H1 (cell line): ENCODE data around the gene MYO1A. TPM values are rescaled to one million over a fixed set of nuclear protein-coding genes. Genes with fewer than 3 reads are reported as not detected.

Experiments
- BACH1 ChIP-seq: IDR thresholded peaks from 2 replicates; pipeline ENCODE4 v1.6.1; 2012; ENCODE audit warnings: low read length, improper control_type of control experiment
- CEBPB ChIP-seq: IDR thresholded peaks from 2 replicates; pipeline ENCODE4 v1.6.1; 2012; ENCODE audit warnings: low read depth, low read length
- CHD1 ChIP-seq: IDR thresholded peaks from 2 replicates; pipeline ENCODE4 v1.6.1; 2012; ENCODE audit warnings: low read depth, low read length, improper control_type of control experiment
- CHD2 ChIP-seq: IDR thresholded peaks from 2 replicates; pipeline ENCODE4 v1.6.1; 2012; ENCODE audit warnings: low read length, improper control_type of control experiment
- EGR1 ChIP-seq: IDR thresholded peaks from 2 replicates; pipeline ENCODE4 v1.6.1; 2011; ENCODE audit warnings: low read depth, low read length, borderline replicate concordance
- EP300 ChIP-seq, 2 experiments: IDR thresholded peaks; 1 replicate in 1 of 2; 2 replicates in 1 of 2; pipeline ENCODE4 v1.6.1; 2011 to 2012; ENCODE audit warnings: low read depth in 2 of 2, low read length in 2 of 2, mild to moderate bottlenecking in 2 of 2, borderline replicate concordance in 1 of 2, inconsistent platforms in 1 of 2, moderate library complexity in 1 of 2
- FOSL1 ChIP-seq: IDR thresholded peaks from 2 replicates; pipeline ENCODE4 v1.6.1; 2011; ENCODE audit warnings: mild to moderate bottlenecking, low read depth, low read length, moderate library complexity; ENCODE audit not compliant: insufficient read depth
- GTF2F1 ChIP-seq: IDR thresholded peaks from 2 replicates; pipeline ENCODE4 v1.6.1; 2012; ENCODE audit warnings: low read depth, low read length, improper control_type of control experiment, borderline replicate concordance
- HDAC2 ChIP-seq, 2 experiments: fragments of 300-600 bp in 1 of 2; sonication (generic) in 1 of 2; IDR thresholded peaks; 2 replicates each; pipeline ENCODE4 v1.6.1; 2011 to 2012; ENCODE audit warnings: low read depth in 2 of 2, low read length in 2 of 2, mild to moderate bottlenecking in 2 of 2, moderate library complexity in 2 of 2, borderline replicate concordance in 1 of 2, inconsistent platforms in 1 of 2
- JUN ChIP-seq: IDR thresholded peaks from 2 replicates; pipeline ENCODE4 v1.6.1; 2011; ENCODE audit warnings: low read depth, mild to moderate bottlenecking, improper control_type of control experiment, low read length
- KDM1A ChIP-seq: fragments of 200-600, 300-600 bp; sonication (generic); IDR thresholded peaks from 2 replicates; pipeline ENCODE4 v1.7.1; 2016; ENCODE audit warnings: mild to moderate bottlenecking, low read length, borderline replicate concordance
- KDM5A ChIP-seq: fragments of 200-600 bp; IDR thresholded peaks from 2 replicates; pipeline ENCODE4 v1.7.1; 2012; ENCODE audit warnings: mild to moderate bottlenecking, low read length, inconsistent platforms, mixed read lengths
- MAFK ChIP-seq: IDR thresholded peaks from 2 replicates; pipeline ENCODE4 v1.6.1; 2012; ENCODE audit warnings: low read depth, mild to moderate bottlenecking, improper control_type of control experiment, low read length
- NANOG ChIP-seq: IDR thresholded peaks from 2 replicates; pipeline ENCODE4 v1.6.1; 2011; ENCODE audit warnings: low read length, low read depth, mild to moderate bottlenecking, inconsistent platforms; ENCODE audit not compliant: insufficient read depth, poor library complexity, severe bottlenecking
- PHF8 ChIP-seq: fragments of 200-600 bp; sonication (generic); conservative IDR thresholded peaks from 2 replicates; pipeline ENCODE4 v1.7.1; 2012; ENCODE audit warnings: low read depth, mild to moderate bottlenecking, inconsistent platforms, low read length, moderate library complexity
- RAD21 ChIP-seq, 2 experiments: IDR thresholded peaks in 1 of 2; conservative IDR thresholded peaks in 1 of 2; 2 replicates each; pipeline ENCODE4 v1.6.1; 2011; ENCODE audit warnings: low read depth in 2 of 2, low read length in 2 of 2, improper control_type of control experiment in 1 of 2, inconsistent platforms in 1 of 2, mild to moderate bottlenecking in 1 of 2, moderate library complexity in 1 of 2
- SIX5 ChIP-seq: IDR thresholded peaks from 2 replicates; pipeline ENCODE4 v1.6.1; 2011; ENCODE audit warnings: mild to moderate bottlenecking, low read depth, low read length
- SP4 ChIP-seq: IDR thresholded peaks from 2 replicates; pipeline ENCODE4 v1.6.1; 2012; ENCODE audit warnings: low read length, inconsistent platforms
- SRF ChIP-seq: IDR thresholded peaks from 2 replicates; pipeline ENCODE4 v1.6.1; 2011; ENCODE audit warnings: mild to moderate bottlenecking, low read depth, low read length, moderate library complexity
- TAF1 ChIP-seq: IDR thresholded peaks from 2 replicates; pipeline ENCODE4 v1.6.1; 2011; ENCODE audit warnings: mild to moderate bottlenecking, low read depth, low read length
- TAF7 ChIP-seq: optimal IDR thresholded peaks from 2 replicates; pipeline ENCODE3; 2011; ENCODE audit warnings: low read depth, mild to moderate bottlenecking, inconsistent platforms, low read length, moderate library complexity, borderline replicate concordance
- TCF12 ChIP-seq: IDR thresholded peaks from 2 replicates; pipeline ENCODE4 v1.6.1; 2011; ENCODE audit warnings: low read depth, mild to moderate bottlenecking, low read length
- TEAD4 ChIP-seq: IDR thresholded peaks from 2 replicates; pipeline ENCODE4 v1.6.1; 2012; ENCODE audit warnings: low read depth, low read length, inconsistent platforms, mixed read lengths
- ZNF274 ChIP-seq: IDR thresholded peaks from 2 replicates; pipeline ENCODE4 v1.7.0; 2012; ENCODE audit warnings: low read length, borderline replicate concordance; ENCODE audit errors: extremely low read depth
- polyA plus RNA-seq, 7 experiments: library from polyadenylated mRNA; depleted of rRNA in 3 of 7; stranded (reverse) in 5 of 7; unstranded in 2 of 7; fragments of >200 nt in 5 of 7; fragments of 200-250 nt in 2 of 7; gene quantifications; 1 replicate in 5 of 7; 2 replicates in 1 of 7; 4 replicates in 1 of 7; pipeline versions ENCODE4 v1.2.1 to v1.2.3, GENCODE V29; 2011 to 2013; ENCODE audit warnings: missing spikeins in 2 of 7, mixed read lengths in 2 of 7
- total RNA-seq: library from RNA; stranded (reverse); fragmentation: NEBNext Ultra II Directional; extraction: Animal tissue kit (Norgen Biotek cat#: 25700); gene quantifications from 2 replicates; pipeline ENCODE4 v1.2.1, GENCODE V29; 2021

MYO1A gene
- total and polyA plus RNA-seq, 2 of the 8 experiments (the other 6 are each of a cell fraction or from before 2014, with no cell fraction given), result 0.54 to 0.77 TPM

GRCh38 chr12:57088354-57089270 is 38.7 kb upstream of the MYO1A start, which contains the start of gene NAB2 (continued):
- TF ChIP-seq KDM5A, result no peak
- no peak for TF ChIP-seq RAD21 (IDR thresholded peaks at IDR 0.05 in 1 of 2, conservative IDR thresholded peaks at IDR 0.05 in 1 of 2; ENCODE audit: low read depth in 2 of 2, low read length in 2 of 2)
- peak; percentile 86 for TF ChIP-seq EGR1
- TF ChIP-seq SRF, result no peak
- TF ChIP-seq KDM1A, result peak; percentile 61; the same call in 1 of the 2 replicates
- TF ChIP-seq CHD1, result no peak
- peak; percentile 40; the same call in 1 of the 2 replicates for TF ChIP-seq TAF1
- TF ChIP-seq HDAC2 (IDR thresholded peaks at IDR 0.05; ENCODE audit: borderline replicate concordance in 1 of 2, low read depth in 2 of 2, low read length in 2 of 2), result peak in 1 of 2 experiments; percentile 30; a peak in 1 of 4 replicates
- TF ChIP-seq SP4, result no peak
- no peak for TF ChIP-seq EP300 (IDR thresholded peaks at IDR 0.05; ENCODE audit: borderline replicate concordance in 1 of 2, low read depth in 2 of 2, low read length in 2 of 2)
- TF ChIP-seq SIX5, result no peak
- no peak for TF ChIP-seq GTF2F1
- no peak for TF ChIP-seq FOSL1
- 0 out of 2 replicates have a peak, but pooled peaks have one; percentile 23 for TF ChIP-seq CEBPB
- TF ChIP-seq PHF8, result peak; percentile 41; the same call in 1 of the 2 replicates
- no peak for TF ChIP-seq CHD2
- TF ChIP-seq BACH1, result peak; percentile 69
- TF ChIP-seq MAFK, result no peak
- TF ChIP-seq JUN, result no peak
- TF ChIP-seq NANOG, result no peak
- TF ChIP-seq TCF12, result 0 out of 2 replicates have a peak, but pooled peaks have one; percentile 15
- no peak for TF ChIP-seq ZNF274
- TF ChIP-seq TEAD4, result no peak
- TF ChIP-seq TAF7, result no peak
